Esophagus muscularis mucosa (tissue), 3 donors: Measurements from ENCODE around the gene HHIPL1.

Experiments
- POLR2A ChIP-seq: fragments of 450-650 bp; IDR thresholded peaks from one replicate; pipeline ENCODE4 v1.6.1; 2017; ENCODE audit warnings: antibody characterized with exemption, moderate library complexity, mild to moderate bottlenecking, low read depth
- TF ChIP-seq, protein P1 (sequence below), 3 experiments: fragments of 200-600 bp in 2 of 3; fragments of 450-650 bp in 1 of 3; sonication (generic) in 2 of 3; IDR thresholded peaks; one replicate each; pipeline ENCODE4 v1.5.1; 2017 to 2019; ENCODE audit warnings: antibody characterized with exemption in 3 of 3, mild to moderate bottlenecking in 2 of 3, moderate library complexity in 1 of 3

DNA sequence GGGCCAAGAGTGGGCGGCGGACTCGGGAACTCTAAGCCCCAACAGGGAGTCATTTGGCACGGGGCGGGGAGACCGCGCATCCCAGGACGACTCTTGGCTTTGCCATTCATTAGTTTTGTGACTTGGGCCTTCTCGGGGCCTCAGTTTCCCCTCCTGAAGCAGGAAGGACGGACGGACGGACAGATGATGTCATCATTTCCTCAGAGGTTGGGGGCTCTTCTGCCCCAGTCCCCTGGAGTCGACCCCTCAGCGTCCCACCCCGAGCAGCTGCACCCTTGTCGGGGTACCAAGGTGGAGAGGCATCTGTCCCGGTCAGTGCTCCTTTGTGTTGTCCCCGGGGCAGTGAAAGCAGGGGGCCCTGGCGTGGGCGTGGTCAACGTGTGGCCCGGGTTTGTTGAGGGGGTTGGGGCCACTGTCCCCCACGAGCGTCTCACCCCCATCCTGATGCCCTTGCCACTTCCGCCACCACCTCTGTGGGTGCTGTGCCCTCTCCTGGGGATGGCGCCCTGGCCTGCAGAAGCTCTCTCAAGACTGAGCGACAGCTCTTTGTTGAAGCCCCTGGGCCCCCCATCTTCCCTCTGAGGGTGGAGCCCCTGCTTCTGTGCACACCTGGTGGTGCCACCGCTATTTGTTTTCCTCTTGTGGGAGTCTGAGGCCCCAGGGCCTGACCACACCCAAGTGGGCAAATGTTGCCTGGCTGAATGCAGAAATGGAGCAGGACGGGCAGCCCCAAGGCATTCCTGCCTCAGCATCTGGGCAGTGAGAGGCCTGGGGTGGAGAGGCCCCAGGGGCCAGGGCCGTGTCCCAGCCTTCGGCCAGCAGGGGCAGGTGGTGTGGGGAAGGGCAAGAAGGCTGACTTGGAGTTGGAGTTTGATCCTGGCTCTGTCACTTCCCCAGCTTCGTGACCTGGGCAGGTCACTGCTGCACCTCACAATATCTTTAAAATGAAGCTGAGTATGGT is 896 bp downstream of the HHIPL1 start:
- no peak for TF ChIP-seq POLR2A
- TF ChIP-seq, protein P1, sequence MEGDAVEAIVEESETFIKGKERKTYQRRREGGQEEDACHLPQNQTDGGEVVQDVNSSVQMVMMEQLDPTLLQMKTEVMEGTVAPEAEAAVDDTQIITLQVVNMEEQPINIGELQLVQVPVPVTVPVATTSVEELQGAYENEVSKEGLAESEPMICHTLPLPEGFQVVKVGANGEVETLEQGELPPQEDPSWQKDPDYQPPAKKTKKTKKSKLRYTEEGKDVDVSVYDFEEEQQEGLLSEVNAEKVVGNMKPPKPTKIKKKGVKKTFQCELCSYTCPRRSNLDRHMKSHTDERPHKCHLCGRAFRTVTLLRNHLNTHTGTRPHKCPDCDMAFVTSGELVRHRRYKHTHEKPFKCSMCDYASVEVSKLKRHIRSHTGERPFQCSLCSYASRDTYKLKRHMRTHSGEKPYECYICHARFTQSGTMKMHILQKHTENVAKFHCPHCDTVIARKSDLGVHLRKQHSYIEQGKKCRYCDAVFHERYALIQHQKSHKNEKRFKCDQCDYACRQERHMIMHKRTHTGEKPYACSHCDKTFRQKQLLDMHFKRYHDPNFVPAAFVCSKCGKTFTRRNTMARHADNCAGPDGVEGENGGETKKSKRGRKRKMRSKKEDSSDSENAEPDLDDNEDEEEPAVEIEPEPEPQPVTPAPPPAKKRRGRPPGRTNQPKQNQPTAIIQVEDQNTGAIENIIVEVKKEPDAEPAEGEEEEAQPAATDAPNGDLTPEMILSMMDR (IDR thresholded peaks at IDR 0.05): no peak
